LNCaP clone FGC (cell line): ENCODE data around the gene FAAP20.

ENCODE experiments used
- DNase-seq: peaks from one replicate; pipeline ENCODE4 v3.0.0-alpha.2; 2011; ENCODE audit warnings: low read depth
- H3K4me3 ChIP-seq: 2 replicates; pipeline ENCODE4 v1.5.1; 2011; ENCODE audit warnings: mild to moderate bottlenecking, low read depth, low read length, control low read depth
- CTCF ChIP-seq: IDR thresholded peaks from 2 replicates; pipeline ENCODE4 v1.5.1; 2012; ENCODE audit warnings: mild to moderate bottlenecking; ENCODE audit not compliant: control insufficient read depth, insufficient read depth; ENCODE audit errors: extremely low read depth

Gene FAAP20

GRCh38 chr1:2238361-2239012 is 43.9 kb upstream of the FAAP20 start:
- TF ChIP-seq CTCF = no peak
- DNase-seq = no peak
- no peak overlapping the region for H3K4me3 ChIP-seq

GRCh38 chr1:2237773-2238172 is 43.2 kb upstream of the FAAP20 start:
- no peak for DNase-seq
- no peak overlapping the region for H3K4me3 ChIP-seq

GRCh38 chr1:2236695-2237677 is 42.4 kb upstream of the FAAP20 start:
- H3K4me3 ChIP-seq = no peak overlapping the region
- DNase-seq = no peak
- TF ChIP-seq CTCF = no peak

More at GRCh38 chr1:2237773-2238172, 43.2 kb upstream of the FAAP20 start:
- TF ChIP-seq CTCF = peak; percentile 21; the same call in 1 of the 2 replicates

- no peak for TF ChIP-seq CTCF
- no peak for DNase-seq
- no peak overlapping the region for H3K4me3 ChIP-seq
Measured at GRCh38 chr1:2235300-2235998, 40.9 kb upstream of the FAAP20 start.

GRCh38 chr1:2234762-2235113 is 40.2 kb upstream of the FAAP20 start:
- TF ChIP-seq CTCF = no peak
- DNase-seq = no peak
- no peak overlapping the region for H3K4me3 ChIP-seq

GRCh38 chr1:2233997-2234761 is 39.6 kb upstream of the FAAP20 start:
- no peak for DNase-seq
- no peak overlapping the region for H3K4me3 ChIP-seq
- TF ChIP-seq CTCF = no peak
